Muscle of arm (tissue), 12 donors: ENCODE results near the gene IRF2BP2. TPM values are rescaled to one million over a fixed set of nuclear protein-coding genes. Genes with fewer than 3 reads are reported as not detected.
A peak's percentile ranks its signal among the peaks of the same experiment; 100 is the strongest.

ENCODE experiments used
- DNase-seq: peaks from one replicate; pipeline ENCODE4 v3.0.0-alpha.2; 2013
- polyA plus RNA-seq, 12 donors: library from polyadenylated mRNA; unstranded; fragments of 120-200 nt; gene quantifications; one replicate each; pipeline ENCODE4 v1.2.1, GENCODE V29; 2013; ENCODE audit not compliant: insufficient read length in 12 of 12

The IRF2BP2 gene
- polyA plus RNA-seq, 12 donors: 59.4 to 182 (median 70.1) TPM

GRCh38 chr1:234616644-234617043 lies 6.7 kb upstream of the IRF2BP2 start:
- no peak for DNase-seq

- DNase-seq: peak; percentile 68
Observed at GRCh38 chr1:234614081-234614489, 4.1 kb upstream of the IRF2BP2 start.

GRCh38 chr1:234613128-234613875 lies 3.3 kb upstream of the IRF2BP2 start:
- DNase-seq: peak; percentile 57

DNA sequence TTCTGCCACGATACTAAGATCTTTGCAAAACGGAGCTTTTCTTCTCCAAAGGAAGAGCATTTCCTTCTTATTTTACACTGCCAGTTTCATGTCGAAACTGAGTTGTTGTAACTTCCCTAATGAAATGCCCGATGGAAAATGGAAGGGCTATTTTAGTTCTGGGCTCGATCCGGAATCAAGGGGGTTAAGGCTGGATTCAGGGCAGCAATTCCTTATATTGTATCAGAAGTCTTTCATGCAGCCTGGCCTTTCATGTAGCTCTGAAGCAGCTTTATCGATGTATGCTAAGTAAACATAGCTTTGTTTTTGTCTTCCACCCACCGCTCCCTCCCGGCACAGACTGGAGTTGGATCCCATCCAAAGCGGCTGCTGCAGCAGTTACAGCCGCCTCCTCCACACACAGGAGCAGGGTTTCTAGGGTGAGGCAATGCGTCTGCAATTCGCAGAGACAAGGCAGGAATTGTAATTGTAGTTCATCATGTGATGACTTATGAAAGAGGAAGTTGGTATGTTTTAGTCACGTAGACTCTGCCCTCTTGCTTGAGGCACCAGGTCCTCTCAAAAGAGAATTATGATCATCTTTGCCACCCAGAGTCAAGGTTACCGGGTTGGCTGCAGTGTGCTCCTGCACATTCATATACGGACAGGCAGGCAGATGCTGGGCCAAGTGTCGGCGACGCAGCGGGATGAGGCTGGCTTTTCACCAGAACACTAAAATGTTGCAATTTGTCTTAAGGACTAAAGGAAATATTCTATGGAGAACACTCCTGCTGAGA lies 2.6 kb upstream of the IRF2BP2 start:
- DNase-seq: peak; percentile 92

DNA sequence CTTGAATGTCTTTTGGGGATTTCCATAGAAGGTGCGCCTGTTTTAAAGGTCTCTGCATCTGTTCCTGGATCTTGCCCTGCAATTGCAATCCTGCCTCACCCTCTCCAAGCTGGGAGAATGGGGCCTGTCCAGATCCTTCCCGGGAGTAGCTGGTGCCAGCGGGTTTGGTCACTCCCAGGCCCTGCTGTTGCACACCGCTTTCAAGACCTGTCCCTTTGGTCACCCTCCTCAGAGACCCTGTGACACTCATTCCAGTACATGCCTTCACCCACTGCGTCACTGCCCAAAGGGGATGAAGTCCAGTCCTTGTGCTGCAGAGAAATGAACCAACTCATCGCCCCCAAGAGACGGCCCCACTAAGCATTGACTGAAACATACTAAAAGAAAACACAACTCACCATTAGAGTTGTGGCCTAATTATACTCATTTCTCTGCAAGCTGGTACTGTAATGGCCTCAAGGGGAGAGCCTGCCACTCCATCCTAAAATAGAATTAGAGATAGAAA lies 1.9 kb upstream of the IRF2BP2 start:
- peak; percentile 45 for DNase-seq

DNA sequence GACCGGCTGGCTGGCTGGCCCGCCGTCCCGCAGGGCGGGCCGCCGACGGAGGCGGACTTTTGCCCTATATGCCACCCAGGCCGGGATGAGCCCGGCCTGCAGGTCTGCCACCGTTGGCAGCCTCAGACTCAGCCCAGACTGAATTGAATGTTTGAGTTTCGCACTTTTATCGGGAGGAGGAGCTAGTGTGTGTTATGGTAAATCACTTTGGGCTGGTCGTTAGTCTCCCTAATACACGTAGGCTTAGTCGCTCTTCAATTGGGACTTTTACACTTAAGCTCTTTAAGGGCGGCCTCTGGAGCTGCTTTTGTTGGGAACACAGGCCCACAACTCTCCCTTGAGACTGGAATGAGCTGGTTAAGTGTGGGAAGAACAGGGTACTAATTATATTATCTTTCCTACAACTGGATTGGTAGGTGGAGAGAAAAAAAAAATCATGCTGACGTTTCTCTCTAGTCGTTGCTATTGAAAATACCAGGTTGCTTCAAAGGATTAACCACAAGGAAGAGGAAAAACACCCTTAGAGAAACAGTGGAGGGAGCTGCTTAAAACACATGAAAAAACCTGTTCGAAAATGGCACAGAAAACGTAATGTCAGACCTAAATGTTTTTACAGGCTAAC lies 1.4 kb upstream of the IRF2BP2 start:
- peak; percentile 77 for DNase-seq

- DNase-seq: peak; percentile 93
Observed at GRCh38 chr1:234610666-234611224, 767 bp upstream of the IRF2BP2 start.

DNA sequence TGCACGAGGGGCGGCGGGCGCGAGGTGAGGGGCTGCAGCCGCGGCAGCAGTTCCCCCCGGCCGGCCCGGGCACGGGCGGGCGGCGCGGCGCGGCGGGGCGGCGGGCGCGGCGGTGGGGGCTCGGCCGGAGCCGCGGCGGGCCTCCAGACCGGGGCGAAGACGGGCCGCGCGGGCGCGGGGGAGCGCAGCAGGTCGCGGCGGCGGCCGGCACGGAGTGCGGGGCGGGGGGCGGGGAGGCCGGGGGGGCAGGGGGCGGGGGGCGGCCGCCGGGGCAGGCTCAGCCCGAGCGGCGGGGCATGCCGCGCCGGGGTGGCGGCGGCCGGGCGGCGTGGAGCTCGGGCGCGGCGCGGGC lies 311 bp downstream of the IRF2BP2 start:
- no peak for DNase-seq

- DNase-seq: peak; percentile 26
Observed at GRCh38 chr1:234608911-234609690, 877 bp downstream of the IRF2BP2 start.

GRCh38 chr1:234608025-234608910 lies 1.7 kb downstream of the IRF2BP2 start:
- peak; percentile 79 for DNase-seq

GRCh38 chr1:234607109-234608024 lies 2.6 kb downstream of the IRF2BP2 start:
- peak; percentile 23 for DNase-seq

GRCh38 chr1:234606784-234607108 lies 3.2 kb downstream of the IRF2BP2 start:
- DNase-seq: no peak

GRCh38 chr1:234605983-234606783 lies 3.8 kb downstream of the IRF2BP2 start:
- peak; percentile 51 for DNase-seq

DNA sequence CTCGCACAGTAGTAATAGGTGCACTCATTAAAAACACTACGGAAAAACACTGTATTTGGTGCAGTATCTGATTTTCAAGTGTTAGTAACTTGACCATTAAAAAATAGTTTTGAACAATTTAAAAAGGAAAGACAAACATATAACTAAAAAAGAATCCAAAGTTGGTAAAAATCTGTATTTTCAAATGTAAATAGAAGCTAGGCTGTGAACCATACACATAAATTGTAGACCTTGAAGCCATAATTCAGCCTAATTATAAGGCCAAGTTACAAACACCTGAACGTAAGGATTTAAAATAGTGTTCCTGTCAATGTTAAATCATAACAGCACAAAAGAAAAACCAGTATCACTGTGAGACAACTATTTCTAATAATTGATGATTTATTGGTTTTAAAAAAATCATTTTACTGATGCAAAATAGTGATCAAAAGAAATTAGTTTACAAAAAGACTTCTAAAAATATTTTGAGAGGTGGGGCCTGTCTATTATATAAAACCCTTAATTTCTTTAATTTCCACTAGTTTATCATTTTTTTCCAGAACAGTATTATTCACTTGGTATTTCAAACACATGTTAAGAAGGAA lies 4.5 kb downstream of the IRF2BP2 start:
- DNase-seq: no peak

- DNase-seq: peak; percentile 43
Observed at GRCh38 chr1:234604495-234605398, 5.2 kb downstream of the IRF2BP2 start.

DNA sequence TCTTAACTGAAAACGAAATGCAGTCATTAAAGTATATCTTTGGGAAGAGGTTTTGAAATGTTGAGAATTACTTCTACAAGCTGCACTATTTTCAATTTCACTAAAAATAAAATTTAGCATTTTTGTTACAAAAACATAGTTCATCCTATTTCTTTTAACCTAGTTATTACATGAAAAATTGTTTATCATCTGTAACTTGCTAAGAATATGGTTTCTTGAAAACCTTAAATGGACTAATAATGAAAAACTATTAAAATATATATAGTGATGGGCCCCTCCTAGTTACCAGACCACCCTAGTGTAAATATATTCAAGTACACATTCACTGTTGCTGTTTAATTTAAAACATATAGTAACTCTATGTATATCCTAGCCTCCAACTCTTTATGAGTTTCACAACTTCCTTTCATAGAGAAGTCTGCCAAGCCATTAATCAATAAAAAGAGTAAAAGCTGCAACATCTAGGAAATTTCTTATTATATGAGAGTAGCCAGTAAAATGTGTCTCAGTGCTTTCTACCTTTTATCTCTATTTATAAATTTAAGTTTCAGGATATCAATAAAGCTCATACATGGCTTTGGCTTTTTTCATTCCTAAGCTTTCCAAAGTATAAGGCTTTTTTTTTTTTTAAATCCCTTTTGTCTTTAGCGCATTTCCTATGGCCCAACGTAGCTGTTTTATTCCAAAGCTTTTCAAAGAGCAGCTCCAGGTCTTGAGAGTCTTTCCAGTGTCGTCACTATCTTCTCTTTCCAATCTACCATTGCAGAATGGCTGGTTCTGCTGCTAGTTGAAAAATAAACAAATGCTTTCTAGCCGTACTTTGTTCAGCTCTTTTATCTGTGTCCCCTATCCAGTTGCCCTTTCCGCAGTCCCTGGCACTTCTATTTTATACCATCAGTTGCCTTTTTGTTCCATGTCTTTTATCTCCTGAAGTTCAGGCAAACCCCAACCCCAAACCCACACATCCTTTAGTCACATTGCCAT lies 6.5 kb downstream of the IRF2BP2 start:
- peak; percentile 60 for DNase-seq
